ENCODE data around the gene MTHFD2.

DNA sequence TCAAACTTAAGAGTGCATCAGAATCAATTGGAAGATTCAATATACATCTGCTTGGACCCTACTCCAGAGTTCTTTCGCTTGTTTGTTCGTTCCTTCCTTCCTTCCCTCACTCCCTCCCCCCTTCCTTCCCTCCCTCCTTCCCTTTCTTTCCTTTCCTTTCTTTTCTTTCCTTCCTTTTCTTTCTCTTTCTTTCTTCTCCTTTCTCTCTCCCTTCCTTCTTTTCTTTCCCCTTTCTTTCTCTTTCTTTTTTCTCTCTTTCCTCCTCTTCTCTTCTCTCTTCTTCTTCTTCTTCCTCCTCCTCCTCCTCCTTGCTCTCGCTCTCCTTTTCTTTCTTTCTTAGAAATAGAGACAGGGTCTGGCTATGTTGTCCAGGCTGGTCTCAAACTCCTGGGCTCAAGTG, 45.9 kb downstream of the MTHFD2 start:
- TF ChIP-seq EP300 (IDR thresholded peaks at IDR 0.05; ENCODE audit: borderline replicate concordance in 1 of 2, low read depth in 1 of 2, low read length in 1 of 2) (no peak), EZH2phosphoT487 (IDR thresholded peaks at IDR 0.05; ENCODE audit: borderline replicate concordance, low read depth) (no peak)
